ENCODE results near the gene ABT1. TPM values are rescaled to one million over a fixed set of nuclear protein-coding genes. Genes with fewer than 3 reads are reported as not detected.

ABT1 gene
- total RNA-seq, 1 experiment from 2014 or later, result 21.6 TPM

GRCh38 chr6:26594730-26595632 lies 1.8 kb upstream of the ABT1 start (continued):
- TF ChIP-seq AR (CRISPR knock-in tag; IDR thresholded peaks at IDR 0.05) (peak; percentile 64; the same call in 1 of the 2 replicates), MAX (CRISPR knock-in tag; IDR thresholded peaks at IDR 0.05) (no peak), ZNF671 (CRISPR knock-in tag; IDR thresholded peaks at IDR 0.05) (peak; percentile 58; the same call in 1 of the 2 replicates), E2F5 (CRISPR knock-in tag; IDR thresholded peaks at IDR 0.05) (no peak), TCF7 (CRISPR knock-in tag; IDR thresholded peaks at IDR 0.05; ENCODE audit: low read depth) (no peak), FOXK1 (CRISPR knock-in tag; IDR thresholded peaks at IDR 0.05) (no peak), PRDM15 (CRISPR knock-in tag; IDR thresholded peaks at IDR 0.05) (no peak), ZNF532 (CRISPR knock-in tag; IDR thresholded peaks at IDR 0.05; ENCODE audit: borderline replicate concordance) (0 out of 2 replicates have a peak, but pooled peaks have one; percentile 65), NFE2L1 (CRISPR knock-in tag; IDR thresholded peaks at IDR 0.05) (no peak), ZNF232 (CRISPR knock-in tag; IDR thresholded peaks at IDR 0.05) (0 out of 2 replicates have a peak, but pooled peaks have one; percentile 31)

GRCh38 chr6:26595669-26596269 lies 984 bp upstream of the ABT1 start:
- Mint-ChIP-seq H3K4me3 (no peak overlapping the region), H3K9me3 (peaks cover 3% of the 10 kb centered on the region; the same call in 1 of the 2 replicates), H3K27ac (no peak overlapping the region), H3K36me3 (peaks cover 14% of the 10 kb centered on the region), H3K4me1 (peaks cover 11% of the 10 kb centered on the region), H3K27me3 (ENCODE audit: low read depth) (peaks cover 17% of the 10 kb centered on the region; the same call in 1 of the 2 replicates)
- ChIA-PET CTCF (interaction anchor here (0.6 to 5.7 kb wide), 53 partner anchors 10 to 643 kb away, joined by 3 to 181 read pairs (median 4); partner anchors contain the start of genes BTN1A1, BTN2A2 and HMGN4), POLR2A (interaction anchor here (0.8 to 1.3 kb wide), 5 partner anchors 23 to 552 kb away, joined by 3 to 9 read pairs (median 4); a partner anchor contains a TSS)
- DNase-seq (ENCODE audit: low spot score) (peak; percentile 94), ATAC-seq (peak; percentile 65)
- TF ChIP-seq FOXP1 (CRISPR knock-in tag; IDR thresholded peaks at IDR 0.05; ENCODE audit: borderline replicate concordance), result peak; percentile 29; the same call in 1 of the 2 replicates
- TF ChIP-seq OVOL2 (CRISPR knock-in tag; IDR thresholded peaks at IDR 0.05; ENCODE audit: borderline replicate concordance), result no peak
- no peak for TF ChIP-seq PREB (CRISPR knock-in tag; IDR thresholded peaks at IDR 0.05; ENCODE audit: borderline replicate concordance)
- no peak for TF ChIP-seq TP53 (CRISPR knock-in tag; IDR thresholded peaks at IDR 0.05)
- TF ChIP-seq TEAD1 (CRISPR knock-in tag; IDR thresholded peaks at IDR 0.05), result no peak
- TF ChIP-seq ELF4 (CRISPR knock-in tag; IDR thresholded peaks at IDR 0.05; ENCODE audit: low read depth), result no peak
